Type B pancreatic cell (in vitro differentiated cells): ENCODE data around the gene SLC25A48. TPM values are rescaled to one million over a fixed set of nuclear protein-coding genes. Genes with fewer than 3 reads are reported as not detected.

Experiments
- DNase-seq: peaks from one replicate; pipeline ENCODE4 v3.0.0; 2021; ENCODE audit warnings: mixed read lengths; ENCODE audit not compliant: unreplicated experiment; ENCODE audit errors: extremely low spot score
- H3K27ac Mint-ChIP-seq: 2 replicates; pipeline ENCODE4 v1.8.0; 2021; ENCODE audit warnings: mild to moderate bottlenecking, mixed read lengths
- H3K27me3 Mint-ChIP-seq: 2 replicates; pipeline ENCODE4 v1.8.0; 2021; ENCODE audit warnings: mixed read lengths
- H3K36me3 Mint-ChIP-seq: 2 replicates; pipeline ENCODE4 v1.8.0; 2021; ENCODE audit warnings: mixed read lengths
- H3K4me1 Mint-ChIP-seq: one replicate; pipeline ENCODE4 v1.8.0; 2021; ENCODE audit warnings: mixed read lengths; ENCODE audit not compliant: unreplicated experiment
- H3K4me3 Mint-ChIP-seq: 2 replicates; pipeline ENCODE4 v1.8.0; 2021; ENCODE audit warnings: mild to moderate bottlenecking, mixed read lengths
- H3K9me3 Mint-ChIP-seq: 2 replicates; pipeline ENCODE4 v1.8.0; 2021; ENCODE audit warnings: mixed read lengths
- CTCF ChIP-seq: fragments of 200-600 bp; sonication (generic); conservative IDR thresholded peaks from 2 replicates; pipeline ENCODE4 v1.5.0; 2021; ENCODE audit warnings: antibody characterized with exemption, mild to moderate bottlenecking
- total RNA-seq: library from RNA; stranded (reverse); gene quantifications from 2 replicates; pipeline ENCODE4 v1.2.1, GENCODE V29; 2021; ENCODE audit warnings: low replicate concordance

Gene SLC25A48
- total RNA-seq, 1 donor from 2014 or later = 8.2 TPM

GRCh38 chr5:135814316-135814715 lies 20.1 kb upstream of the SLC25A48 start:
- Mint-ChIP-seq H3K36me3 (no peaks in the 10 kb centered on the region), H3K4me1 (peaks cover 10% of the 10 kb centered on the region), H3K9me3 (no peaks in the 10 kb centered on the region), H3K27ac (no peak overlapping the region), H3K4me3 (no peak overlapping the region), H3K27me3 (peaks cover 28% of the 10 kb centered on the region)
- no peak for TF ChIP-seq CTCF
- no peak for DNase-seq

- no peaks in the 10 kb centered on the region for H3K9me3 Mint-ChIP-seq
- peaks cover 10% of the 10 kb centered on the region for H3K4me1 Mint-ChIP-seq
- no peak for TF ChIP-seq CTCF
- H3K36me3 Mint-ChIP-seq = no peaks in the 10 kb centered on the region
- DNase-seq = no peak
- no peak overlapping the region for H3K27ac Mint-ChIP-seq
- H3K4me3 Mint-ChIP-seq = no peak overlapping the region
- H3K27me3 Mint-ChIP-seq = peaks cover 29% of the 10 kb centered on the region
Observed at GRCh38 chr5:135814812-135815211, 19.7 kb upstream of the SLC25A48 start.

GRCh38 chr5:135821061-135821801 lies 13.2 kb upstream of the SLC25A48 start:
- Mint-ChIP-seq H3K9me3 (no peaks in the 10 kb centered on the region), H3K4me1 (no peaks in the 10 kb centered on the region), H3K27ac (no peak overlapping the region), H3K4me3 (no peak overlapping the region), H3K36me3 (no peaks in the 10 kb centered on the region), H3K27me3 (peaks cover 35% of the 10 kb centered on the region)
- no peak for TF ChIP-seq CTCF
- DNase-seq = no peak

- Mint-ChIP-seq H3K36me3 (no peaks in the 10 kb centered on the region), H3K27me3 (peaks cover 41% of the 10 kb centered on the region), H3K9me3 (no peaks in the 10 kb centered on the region), H3K4me3 (no peak overlapping the region), H3K4me1 (no peaks in the 10 kb centered on the region), H3K27ac (no peak overlapping the region)
- no peak for DNase-seq
- TF ChIP-seq CTCF = no peak
Observed at GRCh38 chr5:135821802-135822201, 12.7 kb upstream of the SLC25A48 start.

- no peaks in the 10 kb centered on the region for H3K9me3 Mint-ChIP-seq
- TF ChIP-seq CTCF = no peak
- H3K4me1 Mint-ChIP-seq = no peaks in the 10 kb centered on the region
- DNase-seq = no peak
- peaks cover 44% of the 10 kb centered on the region for H3K27me3 Mint-ChIP-seq
- no peak overlapping the region for H3K27ac Mint-ChIP-seq
- no peaks in the 10 kb centered on the region for H3K36me3 Mint-ChIP-seq
- no peak overlapping the region for H3K4me3 Mint-ChIP-seq
Observed at GRCh38 chr5:135822286-135822685, 12.2 kb upstream of the SLC25A48 start.

GRCh38 chr5:135822959-135823358 lies 11.5 kb upstream of the SLC25A48 start:
- H3K4me3 Mint-ChIP-seq = no peak overlapping the region
- H3K9me3 Mint-ChIP-seq = no peaks in the 10 kb centered on the region
- no peaks in the 10 kb centered on the region for H3K4me1 Mint-ChIP-seq
- DNase-seq = no peak
- TF ChIP-seq CTCF = no peak
- no peaks in the 10 kb centered on the region for H3K36me3 Mint-ChIP-seq
- no peak overlapping the region for H3K27ac Mint-ChIP-seq
- H3K27me3 Mint-ChIP-seq = peaks cover 44% of the 10 kb centered on the region
